KMS-11 (cell line): ENCODE data around the gene PLCD1.

Experiments
- H2AFZ ChIP-seq: fragments of 200-600 bp; sonication (generic); 2 replicates; pipeline ENCODE4 v1.6.1; 2016; ENCODE audit warnings: antibody characterized with exemption, mixed run types, low read depth
- H3K27ac ChIP-seq: fragments of 200-600 bp; sonication (generic); 2 replicates; pipeline ENCODE4 v1.6.1; 2016; ENCODE audit warnings: mild to moderate bottlenecking, mixed run types
- H3K27me3 ChIP-seq: fragments of 200-600 bp; sonication (generic); 2 replicates; pipeline ENCODE4 v1.6.1; 2017; ENCODE audit warnings: mild to moderate bottlenecking, low read depth, mixed run types, moderate library complexity; ENCODE audit not compliant: insufficient read depth
- H3K36me3 ChIP-seq: fragments of 200-600 bp; sonication (generic); 2 replicates; pipeline ENCODE4 v1.6.1; 2017; ENCODE audit warnings: mild to moderate bottlenecking, mixed run types; ENCODE audit not compliant: insufficient read depth
- H3K4me1 ChIP-seq: fragments of 200-600 bp; sonication (generic); 2 replicates; pipeline ENCODE4 v1.6.1; 2016; ENCODE audit warnings: mild to moderate bottlenecking, low read depth, mixed run types; ENCODE audit not compliant: poor library complexity, severe bottlenecking
- H3K4me2 ChIP-seq: fragments of 200-600 bp; sonication (generic); 2 replicates; pipeline ENCODE4 v1.7.0; 2016; ENCODE audit warnings: mild to moderate bottlenecking, mixed run types
- H3K4me3 ChIP-seq: fragments of 200-600 bp; sonication (generic); IDR thresholded peaks from 2 replicates; pipeline ENCODE4 v1.6.1; 2017; ENCODE audit warnings: low read depth, low read length, mixed read lengths; ENCODE audit not compliant: insufficient read depth
- H3K79me2 ChIP-seq: fragments of 200-600 bp; sonication (generic); 2 replicates; pipeline ENCODE4 v1.6.1; 2016; ENCODE audit warnings: low read depth, mixed run types; ENCODE audit not compliant: insufficient read depth
- H3K9ac ChIP-seq: fragments of 200-600 bp; sonication (generic); 2 replicates; pipeline ENCODE4 v1.6.1; 2016; ENCODE audit warnings: mild to moderate bottlenecking, mixed run types
- H4K20me1 ChIP-seq: fragments of 200-600 bp; sonication (generic); 2 replicates; pipeline ENCODE4 v1.6.1; 2016; ENCODE audit warnings: mild to moderate bottlenecking, mixed run types; ENCODE audit not compliant: insufficient read depth
- TF ChIP-seq, protein P1 (sequence below): fragments of 200-600 bp; sonication (generic); conservative IDR thresholded peaks from 2 replicates; pipeline ENCODE4 v1.6.1; 2017; ENCODE audit warnings: low read depth, mild to moderate bottlenecking, antibody characterized with exemption, low read length, moderate library complexity, mixed read lengths

PLCD1 gene

DNA sequence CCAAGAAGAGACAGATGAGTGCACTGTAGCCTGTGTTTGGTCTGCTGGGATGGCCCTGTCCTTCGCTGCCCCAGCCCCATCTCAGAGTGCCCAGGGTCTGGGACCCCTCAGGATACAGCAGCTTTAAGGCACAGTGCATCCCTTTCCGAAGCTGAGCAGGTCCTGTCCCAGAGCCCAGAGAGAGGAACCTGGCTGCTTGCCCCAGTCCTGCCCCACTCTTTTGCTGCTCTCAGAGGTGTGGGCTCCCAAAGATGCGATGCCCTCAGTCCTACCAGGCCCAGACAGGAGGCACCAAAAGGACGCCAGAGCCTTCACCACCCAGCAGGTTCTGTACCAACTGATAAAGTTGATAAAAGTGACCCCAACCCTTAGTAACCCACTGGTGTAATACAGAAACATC is 8.2 kb downstream of the PLCD1 start:
- no peaks in the 10 kb centered on the region for H4K20me1 ChIP-seq
- no peak overlapping the region for H3K4me2 ChIP-seq
- no peak overlapping the region for H3K9ac ChIP-seq
- peaks cover 5% of the 10 kb centered on the region for H3K4me1 ChIP-seq
- no peak overlapping the region for H3K4me3 ChIP-seq
- no peaks in the 10 kb centered on the region for H3K79me2 ChIP-seq
- TF ChIP-seq, protein P1, sequence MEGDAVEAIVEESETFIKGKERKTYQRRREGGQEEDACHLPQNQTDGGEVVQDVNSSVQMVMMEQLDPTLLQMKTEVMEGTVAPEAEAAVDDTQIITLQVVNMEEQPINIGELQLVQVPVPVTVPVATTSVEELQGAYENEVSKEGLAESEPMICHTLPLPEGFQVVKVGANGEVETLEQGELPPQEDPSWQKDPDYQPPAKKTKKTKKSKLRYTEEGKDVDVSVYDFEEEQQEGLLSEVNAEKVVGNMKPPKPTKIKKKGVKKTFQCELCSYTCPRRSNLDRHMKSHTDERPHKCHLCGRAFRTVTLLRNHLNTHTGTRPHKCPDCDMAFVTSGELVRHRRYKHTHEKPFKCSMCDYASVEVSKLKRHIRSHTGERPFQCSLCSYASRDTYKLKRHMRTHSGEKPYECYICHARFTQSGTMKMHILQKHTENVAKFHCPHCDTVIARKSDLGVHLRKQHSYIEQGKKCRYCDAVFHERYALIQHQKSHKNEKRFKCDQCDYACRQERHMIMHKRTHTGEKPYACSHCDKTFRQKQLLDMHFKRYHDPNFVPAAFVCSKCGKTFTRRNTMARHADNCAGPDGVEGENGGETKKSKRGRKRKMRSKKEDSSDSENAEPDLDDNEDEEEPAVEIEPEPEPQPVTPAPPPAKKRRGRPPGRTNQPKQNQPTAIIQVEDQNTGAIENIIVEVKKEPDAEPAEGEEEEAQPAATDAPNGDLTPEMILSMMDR = no peak
- no peak overlapping the region for H2AFZ ChIP-seq
- H3K36me3 ChIP-seq = no peaks in the 10 kb centered on the region
- no peaks in the 10 kb centered on the region for H3K27me3 ChIP-seq
- no peak overlapping the region for H3K27ac ChIP-seq

DNA sequence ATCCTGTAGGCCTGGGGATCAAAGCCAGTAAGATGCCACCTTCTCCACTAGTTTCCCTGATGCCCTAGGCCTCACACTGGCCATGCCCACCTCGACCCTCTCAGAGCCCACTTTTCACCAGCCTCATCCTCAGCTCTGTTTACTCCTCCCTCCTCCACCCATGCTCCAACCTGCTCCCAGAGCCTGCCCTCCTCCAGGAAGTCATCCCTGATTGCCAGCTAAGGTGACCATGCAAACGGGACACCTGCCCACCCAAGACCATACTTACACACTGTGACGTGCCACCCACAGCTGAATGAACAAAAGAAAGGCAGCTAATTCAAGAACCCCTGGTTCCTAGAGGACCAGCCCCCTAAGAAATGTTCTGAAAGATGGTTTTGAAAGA is 9.1 kb downstream of the PLCD1 start:
- no peak overlapping the region for H3K4me2 ChIP-seq
- H3K4me1 ChIP-seq = no peaks in the 10 kb centered on the region
- TF ChIP-seq, protein P1 = no peak
- no peak overlapping the region for H3K27ac ChIP-seq
- H2AFZ ChIP-seq = no peak overlapping the region
- no peaks in the 10 kb centered on the region for H3K27me3 ChIP-seq
- H4K20me1 ChIP-seq = no peaks in the 10 kb centered on the region
- no peak overlapping the region for H3K9ac ChIP-seq
- no peaks in the 10 kb centered on the region for H3K79me2 ChIP-seq
- no peaks in the 10 kb centered on the region for H3K36me3 ChIP-seq
- H3K4me3 ChIP-seq = no peak overlapping the region

DNA sequence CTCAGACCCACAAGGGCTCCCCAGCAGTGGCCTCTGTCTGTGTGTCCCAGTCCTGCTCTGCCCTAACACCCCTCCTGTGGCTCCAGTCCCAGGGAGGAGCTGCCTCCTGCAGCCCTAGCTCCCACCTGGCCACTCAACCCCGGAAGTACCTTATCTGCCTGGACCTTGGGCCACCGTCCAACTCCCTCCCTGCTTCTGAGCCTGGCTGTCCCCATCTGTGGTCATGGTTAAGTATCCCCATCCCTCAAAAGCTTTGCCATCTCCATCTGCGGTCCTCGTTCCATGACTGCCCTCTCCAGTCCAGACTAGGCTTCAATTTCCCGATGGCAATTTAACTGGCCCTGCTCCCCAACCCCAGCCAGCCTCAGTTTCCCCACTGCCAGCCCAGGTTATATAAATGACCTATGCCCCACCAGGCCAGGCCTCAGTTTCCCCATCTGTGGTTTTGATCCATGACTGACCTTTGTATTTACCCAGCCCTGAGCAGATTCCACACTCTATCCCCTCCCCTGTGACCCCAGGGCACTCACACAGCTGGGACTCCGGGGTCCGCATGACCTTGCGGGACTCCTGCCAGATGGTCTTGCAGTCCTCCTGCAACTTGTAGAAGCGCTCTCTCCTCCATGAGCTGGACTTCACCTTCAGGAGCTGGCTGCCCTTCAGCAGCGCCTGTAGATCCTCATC is 9.6 kb downstream of the PLCD1 start:
- H4K20me1 ChIP-seq = no peaks in the 10 kb centered on the region
- H3K27me3 ChIP-seq = no peaks in the 10 kb centered on the region
- H3K9ac ChIP-seq = no peak overlapping the region
- no peaks in the 10 kb centered on the region for H3K36me3 ChIP-seq
- TF ChIP-seq, protein P1 = no peak
- H3K79me2 ChIP-seq = no peaks in the 10 kb centered on the region
- no peak overlapping the region for H3K27ac ChIP-seq
- no peak overlapping the region for H3K4me2 ChIP-seq
- H3K4me1 ChIP-seq = no peaks in the 10 kb centered on the region
- no peak overlapping the region for H2AFZ ChIP-seq
- H3K4me3 ChIP-seq = no peak overlapping the region

DNA sequence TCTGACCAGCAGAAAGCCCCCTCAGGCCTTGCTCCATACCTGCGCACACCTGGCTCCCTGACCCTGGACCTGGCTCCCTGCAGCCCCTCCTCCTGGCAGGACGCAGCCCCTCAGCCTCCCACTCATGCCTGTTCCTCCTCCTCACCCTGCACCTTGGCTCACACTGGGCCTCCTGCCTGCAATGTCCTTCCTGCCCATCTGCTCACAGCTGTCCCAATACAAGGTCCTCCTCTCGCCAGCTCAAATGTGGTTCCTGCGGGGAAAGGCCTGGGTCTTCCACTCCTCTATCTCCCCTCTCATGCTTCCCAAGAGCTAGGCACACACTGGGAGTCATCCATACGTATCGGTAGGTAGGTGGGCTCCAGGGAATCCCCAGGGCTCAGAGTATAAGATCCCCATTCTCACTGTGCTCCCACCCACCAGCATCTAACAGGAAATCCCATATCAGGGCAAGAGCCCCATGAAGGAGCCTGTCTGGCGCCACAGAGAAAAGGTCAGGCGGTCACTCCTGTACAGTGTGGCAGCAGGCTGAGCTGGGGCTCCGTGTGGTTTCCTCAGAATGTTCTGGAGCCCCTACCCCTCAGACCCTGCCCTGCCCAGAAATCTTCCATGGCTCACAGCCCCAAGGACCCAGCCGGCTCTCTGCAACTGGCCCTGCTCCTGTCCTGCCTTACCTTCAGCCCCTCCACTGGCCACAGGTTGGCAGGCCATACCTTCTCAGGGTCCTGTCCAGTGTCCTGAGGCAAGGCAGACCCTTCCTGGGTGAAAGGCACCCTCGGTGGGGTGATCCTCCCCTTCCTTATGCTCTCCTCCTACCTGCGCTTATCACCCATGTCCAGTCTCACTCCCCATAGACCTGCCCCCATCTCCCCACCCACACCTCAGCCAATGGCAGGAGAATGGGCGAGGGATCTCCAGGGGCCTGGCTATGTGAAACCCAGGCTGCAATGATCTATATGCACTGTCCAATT is 10.9 kb downstream of the PLCD1 start:
- no peaks in the 10 kb centered on the region for H3K79me2 ChIP-seq
- no peaks in the 10 kb centered on the region for H3K4me1 ChIP-seq
- H3K27ac ChIP-seq = no peak overlapping the region
- H2AFZ ChIP-seq = no peak overlapping the region
- H3K36me3 ChIP-seq = no peaks in the 10 kb centered on the region
- H4K20me1 ChIP-seq = no peaks in the 10 kb centered on the region
- TF ChIP-seq, protein P1 = no peak
- no peak overlapping the region for H3K4me3 ChIP-seq
- no peak overlapping the region for H3K4me2 ChIP-seq
- H3K9ac ChIP-seq = no peak overlapping the region
- no peaks in the 10 kb centered on the region for H3K27me3 ChIP-seq
